ENCODE measurements around the gene CEBPB.

The CEBPB gene

DNA sequence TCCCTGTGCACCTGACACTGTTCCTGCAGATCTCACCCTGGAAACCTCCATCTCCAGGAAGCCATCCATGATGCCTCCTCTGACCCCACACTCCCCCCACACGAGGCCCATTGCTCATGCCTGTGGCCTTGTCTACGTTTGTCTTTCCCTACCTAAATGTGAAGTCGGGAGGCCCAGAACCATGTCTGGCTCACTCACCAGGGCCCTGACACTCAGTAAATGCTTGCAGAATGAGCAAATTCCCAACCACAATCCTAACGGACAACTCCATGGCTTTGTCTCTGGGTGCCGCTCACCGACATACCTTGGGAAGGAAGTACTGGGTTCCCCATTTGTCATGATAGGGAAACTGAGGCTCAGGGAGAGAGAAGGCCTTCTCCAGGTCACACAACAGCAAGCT is 44.4 kb upstream of the CEBPB start:
- H3K27ac ChIP-seq = no peak overlapping the region
- TF ChIP-seq CTCF (conservative IDR thresholded peaks at IDR 0.05) (no peak), ZFX (IDR thresholded peaks at IDR 0.05) (no peak)

DNA sequence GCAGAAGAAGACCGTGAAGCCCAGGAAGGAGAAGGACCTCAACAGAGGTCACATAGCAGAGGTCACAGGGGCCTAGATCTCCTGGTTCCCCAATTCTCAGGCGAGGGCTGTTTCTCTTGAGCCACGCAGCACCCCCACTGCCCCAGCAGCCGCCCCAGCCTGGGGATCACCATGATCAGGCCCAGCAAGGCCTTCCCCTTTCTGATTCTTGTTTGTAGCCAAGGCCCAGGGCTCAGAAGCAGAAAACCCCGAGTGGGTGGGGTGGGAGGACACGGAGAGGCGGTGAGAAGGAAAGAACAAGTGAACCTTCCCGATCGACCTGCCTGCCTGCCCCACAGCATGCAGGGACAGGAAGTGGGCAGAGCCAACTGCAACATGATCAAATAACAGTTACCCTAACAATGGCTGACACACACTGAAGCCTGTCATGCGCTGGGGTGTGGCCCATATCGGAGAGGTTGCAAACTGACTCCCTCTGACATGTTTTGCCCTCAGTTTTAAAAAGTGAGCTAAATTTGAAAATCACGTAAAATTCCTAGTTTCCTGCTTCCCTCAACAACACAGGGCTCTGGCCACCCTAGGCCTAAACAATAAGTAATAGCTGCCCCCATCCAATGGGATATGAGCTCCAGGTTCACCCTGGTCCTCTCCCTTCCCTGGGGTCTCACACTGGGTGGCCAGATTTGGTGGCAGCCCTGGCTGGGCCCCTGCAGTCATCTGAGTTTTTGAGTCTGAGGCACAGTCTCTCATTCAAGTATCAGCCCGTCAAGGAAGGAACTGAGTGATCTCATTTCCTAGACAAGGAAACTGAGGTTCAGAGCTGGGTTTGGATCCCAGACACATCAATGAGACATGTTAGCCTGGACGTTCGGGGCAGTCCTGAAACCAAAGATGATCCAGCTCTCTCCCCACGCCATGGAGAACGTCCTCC is 43.6 kb upstream of the CEBPB start:
- no peak overlapping the region for H3K27ac ChIP-seq
- TF ChIP-seq CTCF (conservative IDR thresholded peaks at IDR 0.05) (no peak), ZFX (IDR thresholded peaks at IDR 0.05) (no peak)

- H3K27ac ChIP-seq = peak overlapping the region; percentile 80; the same call in 1 of the 2 replicates
- TF ChIP-seq ZFX (IDR thresholded peaks at IDR 0.05) (no peak), CTCF (conservative IDR thresholded peaks at IDR 0.05) (no peak)
These were observed 41.0 kb upstream of the CEBPB start for GRCh38 chr20:50149481-50150254.

GRCh38 chr20:50151034-50151743 is 39.4 kb upstream of the CEBPB start:
- peak overlapping the region; percentile 80 for H3K27ac ChIP-seq
- no peak for TF ChIP-seq ZFX (IDR thresholded peaks at IDR 0.05)
- no peak for TF ChIP-seq CTCF (conservative IDR thresholded peaks at IDR 0.05)

GRCh38 chr20:50152394-50153152 is 38.1 kb upstream of the CEBPB start:
- TF ChIP-seq ZFX (IDR thresholded peaks at IDR 0.05) = no peak
- TF ChIP-seq CTCF (conservative IDR thresholded peaks at IDR 0.05) = no peak
- H3K27ac ChIP-seq = peak overlapping the region; percentile 80

- peak overlapping the region; percentile 80 for H3K27ac ChIP-seq
- TF ChIP-seq ZFX (IDR thresholded peaks at IDR 0.05) (no peak), CTCF (conservative IDR thresholded peaks at IDR 0.05) (no peak)
These were observed 37.5 kb upstream of the CEBPB start for GRCh38 chr20:50153153-50153499.
